DMS114 treated with DMSO at 0.1 percent for 48 hours (cell line): Measurements from ENCODE around the gene RPRD1A.
A peak's percentile ranks its signal among the peaks of the same experiment; 100 is the strongest.
"Not testable (repeated sequence)": the region's sequence is repeated elsewhere in the genome, so short reads cannot be mapped to it uniquely, and the experiment has no call there.

Experiments
- DNase-seq: peaks from one replicate; lab custom pipeline; 2025; ENCODE audit not compliant: unreplicated experiment; lab: John Stamatoyannopoulos, UW

Gene RPRD1A

GRCh38 chr18:35972197-35973000, 95.0 kb downstream of the RPRD1A start, which contains the start of gene RMP24:
TSS of gene RMP24 (plus strand) at chr18:35972679.
- peak; percentile 77 for DNase-seq

- DNase-seq = peak; percentile 61
Measured at GRCh38 chr18:35971661-35972196, 95.6 kb downstream of the RPRD1A start.

- no peak for DNase-seq
Measured at GRCh38 chr18:35969676-35970075, 97.7 kb downstream of the RPRD1A start.

DNA sequence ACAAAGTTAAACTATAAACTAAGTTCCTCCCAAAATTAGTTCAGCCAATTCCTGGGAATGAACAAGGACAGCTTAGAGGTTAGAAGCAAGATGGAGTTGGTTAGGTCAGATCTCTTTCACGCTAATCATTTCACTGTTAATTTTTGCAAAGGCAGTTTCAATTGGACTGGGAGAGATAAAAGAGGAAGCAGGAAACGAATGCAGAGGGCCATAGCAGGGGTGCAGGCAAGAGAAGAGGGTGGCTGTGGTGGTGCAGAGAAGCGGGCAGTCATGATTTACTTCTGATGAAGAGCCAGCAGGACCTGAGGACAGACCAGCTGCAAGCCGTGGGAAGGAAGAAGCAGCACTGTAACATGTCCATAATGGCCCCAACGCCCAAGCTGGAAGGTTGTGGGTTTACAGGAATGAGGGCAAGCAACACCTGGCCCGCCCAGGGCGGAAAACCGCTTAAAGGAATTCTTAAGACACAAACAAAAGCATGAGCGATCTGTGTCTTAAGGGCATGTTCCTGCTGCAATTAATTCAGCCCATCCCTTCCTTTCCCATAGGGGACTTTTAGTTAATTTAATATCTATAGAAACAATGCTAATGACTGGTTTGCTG, 99.0 kb downstream of the RPRD1A start:
- no peak for DNase-seq

- DNase-seq = not testable (repeated sequence)
Measured at GRCh38 chr18:35967866-35968265, 99.5 kb downstream of the RPRD1A start.

DNA sequence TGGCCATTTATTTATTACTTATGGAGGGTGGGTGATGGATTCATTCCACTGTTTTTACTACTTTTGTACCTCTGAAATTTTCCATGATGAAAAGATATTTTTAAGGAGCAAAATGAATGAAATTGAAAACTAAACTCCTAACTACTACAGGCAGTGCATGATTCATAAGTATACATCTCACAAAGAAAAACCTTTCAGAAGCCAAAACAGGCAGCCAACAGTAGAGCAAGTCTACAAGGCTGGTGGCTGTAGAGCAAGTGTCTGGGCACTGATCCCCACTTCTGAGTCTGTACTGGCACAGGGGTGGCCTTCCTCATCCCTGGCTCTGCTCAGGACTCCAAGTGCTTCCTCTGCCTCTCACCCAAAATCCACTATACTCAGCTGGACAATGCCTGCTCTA, 103.0 kb downstream of the RPRD1A start:
- DNase-seq = no peak

DNA sequence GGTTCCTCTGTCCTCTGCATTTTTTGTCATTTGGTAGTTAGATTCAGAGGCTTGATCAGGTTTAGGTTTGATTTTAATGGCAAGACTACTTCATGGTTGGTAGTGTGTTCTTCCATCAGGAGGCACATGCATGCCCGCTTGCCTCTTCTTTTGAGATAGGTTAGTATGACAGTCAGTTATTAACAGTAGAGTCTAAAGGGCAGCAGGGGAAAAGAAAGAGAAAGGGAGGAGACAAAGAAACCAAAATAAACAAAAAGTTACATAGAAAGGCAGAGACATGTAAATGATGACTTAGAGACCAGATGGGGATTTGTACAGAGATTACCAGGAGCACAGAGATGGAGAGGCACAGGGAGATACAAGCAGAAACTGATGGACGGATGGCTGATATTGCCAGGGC, 105.0 kb downstream of the RPRD1A start:
- no peak for DNase-seq

GRCh38 chr18:35956226-35956625, 111.1 kb downstream of the RPRD1A start:
- no peak for DNase-seq

- no peak for DNase-seq
Measured at GRCh38 chr18:35953688-35954087, 113.7 kb downstream of the RPRD1A start.

GRCh38 chr18:35950628-35950982, 116.8 kb downstream of the RPRD1A start:
- no peak for DNase-seq

DNA sequence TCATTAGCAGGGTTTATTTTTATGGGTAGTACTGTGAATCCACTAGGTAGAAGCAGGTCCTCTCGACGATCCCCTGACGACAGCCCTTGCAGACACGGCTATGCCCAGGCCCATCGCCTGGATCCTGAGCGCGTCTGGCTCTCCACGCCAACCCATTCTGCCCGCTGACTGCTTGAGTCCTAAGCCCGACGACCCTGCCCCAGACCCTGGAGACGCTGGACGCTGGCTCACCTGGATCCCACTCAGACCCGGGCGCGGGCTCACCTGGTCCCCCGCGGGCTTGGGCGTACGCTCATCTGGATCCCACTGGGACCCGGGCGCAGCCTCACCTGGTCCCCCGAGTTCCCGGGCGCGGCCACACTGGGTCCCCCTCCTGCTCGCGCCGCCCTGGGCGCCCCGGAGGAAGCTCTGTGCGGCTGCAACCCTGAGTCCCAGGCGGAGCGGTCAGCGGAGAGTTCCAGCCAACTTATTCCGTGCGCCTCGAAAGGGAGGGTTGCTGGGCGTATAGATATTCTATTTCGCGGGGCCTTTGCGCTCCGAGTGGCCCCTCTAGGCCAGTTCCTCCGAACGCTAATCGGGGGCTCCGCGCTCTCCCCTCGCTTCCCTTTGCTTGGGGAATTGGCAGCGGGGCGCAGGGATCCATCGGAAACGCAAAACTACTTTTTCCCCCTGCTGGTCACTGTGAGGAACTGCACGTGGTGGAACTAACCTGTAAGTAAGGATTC, 117.3 kb downstream of the RPRD1A start:
- DNase-seq = peak; percentile 58

- DNase-seq = no peak
Measured at GRCh38 chr18:35949090-35949489, 118.3 kb downstream of the RPRD1A start.

DNA sequence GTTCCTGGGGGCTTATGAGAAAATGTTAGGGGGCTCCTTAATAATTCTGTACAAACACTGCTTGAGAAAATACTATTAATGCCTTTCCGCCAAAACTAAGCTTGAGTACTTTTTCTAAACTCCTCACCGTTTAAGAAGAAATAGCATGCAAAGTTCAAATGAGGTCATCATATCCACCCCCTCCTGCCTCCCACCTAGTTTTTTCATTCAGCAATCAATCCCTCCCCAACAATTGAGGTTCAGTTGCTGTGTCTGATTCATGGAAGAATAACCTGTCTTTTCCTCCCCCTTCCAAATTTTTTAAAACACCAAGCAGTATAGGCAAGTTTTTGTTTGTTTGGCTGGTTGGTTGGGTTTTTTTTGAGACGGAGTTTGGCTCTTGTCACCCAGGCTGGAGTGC, 119.3 kb downstream of the RPRD1A start:
- DNase-seq = no peak

DNA sequence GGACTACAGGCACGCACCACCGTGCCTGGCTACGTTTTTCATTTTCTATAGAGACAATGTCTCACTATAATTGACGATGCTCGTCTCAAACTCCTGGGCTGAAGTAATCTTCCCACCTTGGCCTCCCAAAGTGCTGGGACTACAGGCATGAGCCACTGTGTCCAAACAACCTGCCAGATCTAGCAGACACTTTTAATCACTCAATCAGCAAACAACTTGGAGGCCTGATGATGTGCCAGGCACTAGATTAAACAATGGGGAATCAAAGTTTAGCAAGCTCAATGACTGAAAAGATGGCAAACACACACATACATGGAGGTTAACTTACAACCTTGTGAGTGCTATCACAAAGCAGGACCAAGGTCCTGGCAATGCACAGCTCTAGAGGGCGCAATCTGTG, 124.7 kb downstream of the RPRD1A start:
- DNase-seq = no peak

DNA sequence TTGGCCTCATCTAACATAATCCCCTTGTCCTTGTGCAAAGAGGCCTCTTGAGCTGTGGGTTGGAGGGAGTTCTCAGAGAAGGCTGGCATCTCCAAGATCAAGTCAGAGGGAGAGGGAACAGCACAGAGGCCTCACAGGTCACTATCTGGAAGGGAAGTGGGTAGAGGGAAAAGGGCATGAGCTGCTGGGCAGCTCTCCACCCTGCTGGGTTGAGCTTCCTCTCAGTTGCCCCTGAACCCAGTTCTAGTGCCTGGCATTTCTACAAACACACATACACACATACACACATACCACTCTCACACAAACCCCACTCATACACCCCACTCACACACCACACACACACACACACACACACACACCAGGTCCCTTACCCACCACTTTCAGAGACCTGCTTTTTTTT, 125.2 kb downstream of the RPRD1A start:
- DNase-seq = no peak

GRCh38 chr18:35941299-35941698, 126.1 kb downstream of the RPRD1A start:
- no peak for DNase-seq
